Smooth muscle cell of the coronary artery (primary cell): ENCODE data around the gene PRPF38B. TPM values are rescaled to one million over a fixed set of nuclear protein-coding genes. Genes with fewer than 3 reads are reported as not detected.

Experiments used
- total RNA-seq: library from RNA; depleted of rRNA; stranded (reverse); fragments of >200 nt; gene quantifications from 2 replicates; pipeline ENCODE4 v1.2.3, GENCODE V29; 2014; ENCODE audit warnings: low replicate concordance

PRPF38B gene
- 8.4 and 11.3 TPM in 2 replicates for total RNA-seq

GRCh38 chr1:108691942-108692723 lies at the start of gene PRPF38B:
Gene PRPF38B, plus strand, starts transcription at chr1:108692310. Its CDS starts 282 bp downstream, at chr1:108692592.

GRCh38 chr1:108661030-108661609 lies 31.0 kb upstream of the PRPF38B start, which contains the start of gene HENMT1:
Gene HENMT1, minus strand, starts transcription at chr1:108661093. Its CDS starts 1,209 bp downstream, at chr1:108659884.

GRCh38 chr1:108712606-108713150 lies 20.6 kb downstream of the PRPF38B start, which contains the start of gene FNDC7:
Gene FNDC7, plus strand, starts transcription at chr1:108712908. Its CDS starts 26 bp downstream, at chr1:108712934.

GRCh38 chr1:108746382-108747170 lies 54.5 kb downstream of the PRPF38B start, which contains the start of gene STXBP3:
Gene STXBP3, plus strand, starts transcription at chr1:108746674. Its CDS starts 64 bp downstream, at chr1:108746738.

Other genes starting within 250 kb of the PRPF38B start
- not detected in 2 replicates for gene NBPF6, start 242.0 kb upstream of the PRPF38B start, total RNA-seq
- gene EEIG2, start 132.2 kb upstream of the PRPF38B start, total RNA-seq, result 7.8 and 30.3 TPM in 2 replicates
- 1.4 and 1.9 TPM in 2 replicates for gene HENMT1, start 31.2 kb upstream of the PRPF38B start, total RNA-seq
- 0.23 and 0.70 TPM in 2 replicates for gene FNDC7, start 20.6 kb downstream of the PRPF38B start, total RNA-seq
- 41.8 and 157 TPM in 2 replicates for gene STXBP3, start 54.4 kb downstream of the PRPF38B start, total RNA-seq
- not detected in 2 replicates for gene AKNAD1, start 164.8 kb downstream of the PRPF38B start, total RNA-seq
- gene GPSM2, start 184.7 kb downstream of the PRPF38B start, total RNA-seq, result 8.9 and 12.4 TPM in 2 replicates